Astrocyte (in vitro differentiated cells and primary cell): ENCODE data around the gene ACVR1.

Experiments
- CTCF ChIP-seq: IDR thresholded peaks from 2 replicates; pipeline ENCODE4 v1.5.1; 2011; ENCODE audit warnings: low read depth, mild to moderate bottlenecking, inconsistent platforms, low read length, moderate library complexity; ENCODE audit not compliant: insufficient read depth
- EZH2 ChIP-seq: IDR thresholded peaks from 2 replicates; pipeline ENCODE4 v1.6.1; 2012; ENCODE audit warnings: mild to moderate bottlenecking, low read length, inconsistent platforms; ENCODE audit not compliant: insufficient read depth

GRCh38 chr2:157843935-157844334 lies 32.2 kb downstream of the ACVR1 start:
- no peak for TF ChIP-seq EZH2
- no peak for TF ChIP-seq CTCF
